PC-3 (cell line): ENCODE measurements around the gene DOCK4. TPM values are rescaled to one million over a fixed set of nuclear protein-coding genes. Genes with fewer than 3 reads are reported as not detected.

Source experiments
- ATAC-seq: fragments of 200-7000 bp; cut with Tn5 transposase; 2 replicates; pipeline ENCODE4 v1.9.1; 2020; ENCODE audit warnings: mild to moderate bottlenecking, moderate library complexity
- BruUV-seq: library from RNA; stranded (reverse); fragments of 400-500 nt; replicated peaks from 2 replicates; lab custom pipeline; 2021; lab: Mats Ljungman, UMichigan
- CTCF ChIA-PET: fragments of 300-600 bp; sonication (Branson Sonifier 250); formaldehyde crosslinking; loops from one replicate; lab custom pipeline; 2022; ENCODE audit warnings: antibody characterized with exemption; lab: Charles Lee
- POLR2A ChIA-PET: fragments of 300-600 bp; sonication (Branson Sonifier 250); formaldehyde crosslinking; loops from one replicate; lab custom pipeline; 2022; ENCODE audit warnings: antibody characterized with exemption; ENCODE audit not compliant: unreplicated experiment; lab: Charles Lee
- DNase-seq: peaks from one replicate; pipeline ENCODE4 v3.0.0-alpha.2; 2015
- H2AFZ ChIP-seq: fragments of 300-600 bp; sonication (generic); 2 replicates; pipeline ENCODE4 v1.6.0; 2016; ENCODE audit warnings: antibody characterized with exemption, low read length
- H3F3A ChIP-seq: fragments of 300-600 bp; sonication (generic); one replicate; pipeline ENCODE4 v1.6.0; 2017; ENCODE audit warnings: antibody characterized with exemption, low read length, control low read depth, mild to moderate bottlenecking; ENCODE audit not compliant: unreplicated experiment
- H3K27ac ChIP-seq: fragments of 300-600 bp; sonication (generic); 2 replicates; pipeline ENCODE4 v1.5.1; 2016; ENCODE audit warnings: mild to moderate bottlenecking, low read length
- H3K27me3 ChIP-seq: fragments of 300-600 bp; sonication (generic); 2 replicates; pipeline ENCODE4 v1.6.1; 2016; ENCODE audit warnings: low read length, mixed read lengths
- H3K36me3 ChIP-seq: fragments of 300-600 bp; sonication (generic); 2 replicates; pipeline ENCODE4 v1.6.1; 2016; ENCODE audit warnings: low read depth, mixed run types, low read length, mixed read lengths
- H3K4me1 ChIP-seq: fragments of 300-600 bp; sonication (generic); 2 replicates; pipeline ENCODE4 v1.5.1; 2016; ENCODE audit warnings: low read length; ENCODE audit not compliant: insufficient read depth
- H3K4me2 ChIP-seq: fragments of 300-600 bp; sonication (generic); 2 replicates; pipeline ENCODE4 v1.6.0; 2016; ENCODE audit warnings: low read length
- H3K4me3 ChIP-seq: fragments of 300-600 bp; sonication (generic); 2 replicates; pipeline ENCODE4 v1.5.1; 2016; ENCODE audit warnings: mild to moderate bottlenecking, low read length, mixed read lengths
- H3K79me2 ChIP-seq: fragments of 300-600 bp; sonication (generic); 2 replicates; pipeline ENCODE4 v1.6.1; 2017; ENCODE audit warnings: low read length, mixed read lengths
- H3K9ac ChIP-seq: fragments of 300-600 bp; sonication (generic); 2 replicates; pipeline ENCODE4 v1.6.0; 2016; ENCODE audit warnings: mild to moderate bottlenecking, low read length
- H3K9me2 ChIP-seq: fragments of 300-600 bp; sonication (generic); replicated peaks from 2 replicates; pipeline ENCODE4 v1.6.1; 2016; ENCODE audit warnings: mixed run types, low read length, mixed read lengths
- H3K9me3 ChIP-seq: fragments of 300-600 bp; sonication (generic); 2 replicates; pipeline ENCODE4 v1.6.1; 2016; ENCODE audit warnings: low read length, mixed read lengths
- H4K20me1 ChIP-seq: fragments of 300-600 bp; sonication (generic); 2 replicates; pipeline ENCODE4 v1.6.1; 2016; ENCODE audit warnings: low read length, mixed read lengths
- EZH2 ChIP-seq: fragments of 300-600 bp; sonication (generic); IDR thresholded peaks from one replicate; pipeline ENCODE4 v1.6.1; 2017; ENCODE audit warnings: antibody characterized with exemption, mild to moderate bottlenecking, low read length; ENCODE audit not compliant: unreplicated experiment
- EZH2phosphoT487 ChIP-seq: fragments of 300-600 bp; sonication (generic); IDR thresholded peaks from 2 replicates; pipeline ENCODE4 v1.6.1; 2018; ENCODE audit warnings: mild to moderate bottlenecking, antibody characterized with exemption, low read length, borderline replicate concordance
- intact Hi-C: fragments of 100-400 bp; cut with micrococcal nuclease; formaldehyde crosslinking; loops from 2 replicates; pipeline ENCODE4 v1.9.0; 2023
- total RNA-seq: library from RNA; depleted of rRNA; stranded (reverse); fragments of >200 nt; gene quantifications from 2 replicates; pipeline ENCODE4 v1.2.3, GENCODE V29; 2014
- TF ChIP-seq, protein P1 (sequence below): fragments of 300-600 bp; sonication (generic); conservative IDR thresholded peaks from 2 replicates; pipeline ENCODE4 v1.5.1; 2017; ENCODE audit warnings: antibody characterized with exemption, low read depth, mild to moderate bottlenecking, low read length

The DOCK4 gene
- total RNA-seq, 1 experiment from 2014 or later = 25.4 TPM

DNA sequence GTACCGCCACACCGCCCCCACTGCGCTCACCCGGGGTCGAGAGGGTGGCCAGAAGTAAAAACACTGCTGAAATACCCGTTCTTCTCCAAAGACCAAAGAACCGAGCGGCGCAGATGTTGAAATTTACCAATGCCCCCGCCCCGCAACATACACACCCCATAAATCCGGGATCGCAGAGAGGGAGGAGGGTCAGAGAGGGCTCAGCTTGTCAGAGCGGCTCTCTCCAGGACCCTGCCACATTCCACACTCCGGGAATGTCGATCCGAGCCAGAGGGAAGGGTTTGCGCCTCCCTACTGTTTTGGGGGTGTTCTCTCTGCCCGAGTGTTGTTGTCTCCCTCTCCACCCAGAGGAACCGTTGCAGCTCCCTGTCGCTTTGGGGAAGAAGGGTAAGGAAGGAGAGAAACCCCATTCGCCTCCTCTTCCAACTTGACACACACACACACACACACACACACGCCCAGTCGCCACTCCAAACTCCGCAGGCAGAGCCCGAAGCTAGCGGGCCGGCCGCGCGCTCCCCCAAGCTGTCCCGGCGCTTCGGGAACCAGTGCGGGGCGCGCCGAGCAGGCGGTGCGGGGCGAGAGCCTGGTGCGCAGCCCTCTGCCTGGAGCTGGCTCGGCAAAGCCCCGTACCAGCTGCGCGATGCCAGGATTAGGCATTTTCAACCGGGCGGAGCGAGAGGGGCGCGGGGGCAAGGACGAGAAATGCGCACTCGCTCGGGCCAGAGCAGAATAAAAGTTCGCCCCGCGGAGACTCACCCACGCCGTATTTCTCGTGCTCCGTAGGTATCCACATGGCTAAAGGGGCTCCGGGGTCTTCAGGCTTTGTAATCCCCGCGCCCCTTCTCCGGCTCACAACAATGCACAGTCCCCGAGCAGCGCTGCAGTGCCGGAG is 609 bp downstream of the DOCK4 start:
- DNase-seq (peak; percentile 32), ATAC-seq (peak; percentile 14)
- ChIA-PET POLR2A (interaction anchor here (0.6 to 0.7 kb wide), 3 partner anchors 133 to 279 kb away, joined by 3 to 8 read pairs (median 4); no protein-coding TSS in a partner anchor), CTCF (interaction anchor here (0.6 to 1.0 kb wide), 3 partner anchors 33 to 442 kb away, joined by 3 to 6 read pairs (median 3); no protein-coding TSS in a partner anchor)
- H3F3A ChIP-seq = no peaks in the 10 kb centered on the region
- TF ChIP-seq EZH2 (no peak), EZH2phosphoT487 (no peak)
- TF ChIP-seq, protein P1, sequence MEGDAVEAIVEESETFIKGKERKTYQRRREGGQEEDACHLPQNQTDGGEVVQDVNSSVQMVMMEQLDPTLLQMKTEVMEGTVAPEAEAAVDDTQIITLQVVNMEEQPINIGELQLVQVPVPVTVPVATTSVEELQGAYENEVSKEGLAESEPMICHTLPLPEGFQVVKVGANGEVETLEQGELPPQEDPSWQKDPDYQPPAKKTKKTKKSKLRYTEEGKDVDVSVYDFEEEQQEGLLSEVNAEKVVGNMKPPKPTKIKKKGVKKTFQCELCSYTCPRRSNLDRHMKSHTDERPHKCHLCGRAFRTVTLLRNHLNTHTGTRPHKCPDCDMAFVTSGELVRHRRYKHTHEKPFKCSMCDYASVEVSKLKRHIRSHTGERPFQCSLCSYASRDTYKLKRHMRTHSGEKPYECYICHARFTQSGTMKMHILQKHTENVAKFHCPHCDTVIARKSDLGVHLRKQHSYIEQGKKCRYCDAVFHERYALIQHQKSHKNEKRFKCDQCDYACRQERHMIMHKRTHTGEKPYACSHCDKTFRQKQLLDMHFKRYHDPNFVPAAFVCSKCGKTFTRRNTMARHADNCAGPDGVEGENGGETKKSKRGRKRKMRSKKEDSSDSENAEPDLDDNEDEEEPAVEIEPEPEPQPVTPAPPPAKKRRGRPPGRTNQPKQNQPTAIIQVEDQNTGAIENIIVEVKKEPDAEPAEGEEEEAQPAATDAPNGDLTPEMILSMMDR = no peak
- H3K4me2 ChIP-seq = peak overlapping the region; percentile 80
- H4K20me1 ChIP-seq = no peaks in the 10 kb centered on the region
- H3K9me3 ChIP-seq = no peaks in the 10 kb centered on the region
- H3K9ac ChIP-seq = peak overlapping the region; percentile 78
- no peaks in the 10 kb centered on the region for H3K9me2 ChIP-seq
- H2AFZ ChIP-seq = peak overlapping the region; percentile 71
- peaks cover 25% of the 10 kb centered on the region for H3K4me1 ChIP-seq
- H3K4me3 ChIP-seq = peak overlapping the region; percentile 94
- H3K27ac ChIP-seq = peak overlapping the region; percentile 35
- H3K36me3 ChIP-seq = no peaks in the 10 kb centered on the region
- BruUV-seq = no TSS peak
- intact Hi-C loops = loop anchor here (1.0 to 5.0 kb wide), 9 partner anchors 33 to 442 kb away; no protein-coding TSS in a partner anchor
- no peaks in the 10 kb centered on the region for H3K27me3 ChIP-seq
- peaks cover 94% of the 10 kb centered on the region for H3K79me2 ChIP-seq

DNA sequence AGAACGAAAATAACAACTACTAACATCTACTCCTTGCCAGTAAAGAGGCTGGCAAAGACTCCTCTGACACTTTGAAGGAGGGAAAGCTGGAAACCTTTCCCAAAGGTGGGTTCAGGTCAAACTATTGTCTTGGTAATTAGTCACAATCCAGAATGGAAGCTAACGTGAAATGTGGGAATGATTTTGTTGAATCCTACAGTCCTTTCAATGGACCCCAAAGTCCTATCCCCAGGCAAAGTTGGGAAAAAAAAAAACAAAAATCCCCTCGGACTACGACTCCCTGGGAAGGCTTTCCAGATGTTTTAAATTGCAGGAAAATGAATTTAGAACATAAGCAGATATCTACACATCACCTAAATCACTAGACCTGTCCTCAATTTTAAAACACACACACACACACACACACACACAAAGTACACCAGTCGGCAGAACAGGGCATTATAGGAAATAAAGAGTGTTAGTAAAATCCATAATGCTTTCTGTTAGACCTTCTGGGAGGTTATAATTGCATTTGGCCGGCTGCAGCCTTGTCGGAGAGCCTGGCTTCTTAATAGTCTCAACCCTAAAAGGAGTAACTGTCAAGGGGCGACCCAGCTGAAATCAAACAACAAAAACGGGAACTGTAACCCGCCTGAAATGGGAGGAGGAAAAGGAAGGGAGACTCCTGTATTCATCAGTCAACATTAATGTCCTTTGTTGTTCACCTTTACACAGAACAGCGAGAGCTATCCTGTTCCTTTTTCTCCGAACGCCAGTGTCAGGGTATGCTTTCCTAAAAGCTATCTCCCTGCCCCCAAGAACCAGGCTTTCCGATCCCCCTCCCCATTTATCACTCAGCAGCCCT is 1.5 kb downstream of the DOCK4 start:
- POLR2A ChIA-PET = interaction anchor here (0.6 to 0.8 kb wide), 3 partner anchors 125 to 274 kb away, joined by 3 to 8 read pairs (median 3); no protein-coding TSS in a partner anchor

More for the DNA sequence above, 1.5 kb downstream of the DOCK4 start:
- CTCF ChIA-PET = interaction anchor here (0.6 kb wide), 1 partner anchor 34 kb away, joined by 3 read pairs; no protein-coding TSS in a partner anchor
- TF ChIP-seq, protein P1 = no peak
- TF ChIP-seq EZH2 (no peak), EZH2phosphoT487 (no peak)
- no peaks in the 10 kb centered on the region for H3K9me2 ChIP-seq
- no peaks in the 10 kb centered on the region for H4K20me1 ChIP-seq
- peak; percentile 34 for DNase-seq
- no peaks in the 10 kb centered on the region for H3K9me3 ChIP-seq
- no peaks in the 10 kb centered on the region for H3F3A ChIP-seq
- peaks cover 33% of the 10 kb centered on the region for H3K4me1 ChIP-seq
- ATAC-seq = 0 out of 2 replicates have a peak, but pooled peaks have one; percentile 1
- H3K36me3 ChIP-seq = no peaks in the 10 kb centered on the region
- H3K79me2 ChIP-seq = peaks cover 95% of the 10 kb centered on the region
- peak overlapping the region; percentile 80 for H3K4me2 ChIP-seq
- peak overlapping the region; percentile 94 for H3K4me3 ChIP-seq
- no peaks in the 10 kb centered on the region for H3K27me3 ChIP-seq
- intact Hi-C loops = loop anchor here (1.0 to 5.0 kb wide), 5 partner anchors 67 to 347 kb away; no protein-coding TSS in a partner anchor
- H2AFZ ChIP-seq = peak overlapping the region; percentile 71
- BruUV-seq = TSS peak; percentile 38
- 0 out of 2 replicates have a peak overlapping the region, but pooled peaks have one; percentile 35 for H3K27ac ChIP-seq
- peak overlapping the region; percentile 78 for H3K9ac ChIP-seq
